HG02759 (cell line): ENCODE measurements around the gene RASSF3.
"Not testable (repeated sequence)": the region's sequence is repeated elsewhere in the genome, so short reads cannot be mapped to it uniquely, and the experiment has no call there.

Experiments
- ATAC-seq: cut with Tn5 transposase; IDR thresholded peaks from one replicate; pipeline ENCODE4 v1.9.1; 2021; ENCODE audit warnings: mild to moderate bottlenecking, moderate library complexity; ENCODE audit not compliant: unreplicated experiment

RASSF3 gene

DNA sequence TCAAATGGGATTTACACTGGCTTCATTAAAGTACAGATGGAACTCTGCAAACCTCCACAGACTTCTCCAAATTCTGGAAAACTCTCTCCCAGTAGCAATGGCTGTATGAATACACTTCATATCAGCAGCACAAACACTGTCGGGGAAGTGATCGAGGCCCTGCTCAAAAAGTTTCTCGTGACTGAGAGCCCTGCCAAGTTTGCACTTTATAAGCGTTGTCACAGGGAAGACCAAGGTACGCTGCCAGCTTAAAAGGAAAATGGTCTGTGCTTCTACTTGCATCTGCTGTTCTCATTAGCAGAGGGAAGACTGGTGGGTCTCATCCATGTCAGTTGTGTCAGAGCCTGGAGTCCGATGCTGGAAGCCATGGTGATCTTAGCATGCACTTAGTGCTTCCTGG, 77.9 kb downstream of the RASSF3 start:
- no peak for ATAC-seq

DNA sequence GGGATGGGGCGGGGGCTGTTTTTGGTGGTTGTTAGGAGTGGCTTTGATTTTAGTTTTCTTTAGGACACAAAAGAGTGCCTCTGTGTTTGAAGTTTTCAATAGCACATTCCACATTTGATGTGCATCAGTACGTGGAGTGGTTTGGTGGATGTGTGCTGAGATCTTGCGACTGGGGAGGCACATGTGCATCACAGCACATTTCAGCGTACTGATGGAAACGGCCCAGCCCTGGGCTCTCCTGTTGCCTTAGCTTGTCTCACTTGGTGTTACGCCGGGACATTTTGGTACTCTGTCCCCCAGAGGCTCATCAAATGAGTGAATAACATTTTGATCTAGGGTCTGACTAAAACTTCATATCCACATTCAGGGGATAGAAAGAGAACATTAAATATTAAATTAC, 78.4 kb downstream of the RASSF3 start:
- ATAC-seq, result no peak

DNA sequence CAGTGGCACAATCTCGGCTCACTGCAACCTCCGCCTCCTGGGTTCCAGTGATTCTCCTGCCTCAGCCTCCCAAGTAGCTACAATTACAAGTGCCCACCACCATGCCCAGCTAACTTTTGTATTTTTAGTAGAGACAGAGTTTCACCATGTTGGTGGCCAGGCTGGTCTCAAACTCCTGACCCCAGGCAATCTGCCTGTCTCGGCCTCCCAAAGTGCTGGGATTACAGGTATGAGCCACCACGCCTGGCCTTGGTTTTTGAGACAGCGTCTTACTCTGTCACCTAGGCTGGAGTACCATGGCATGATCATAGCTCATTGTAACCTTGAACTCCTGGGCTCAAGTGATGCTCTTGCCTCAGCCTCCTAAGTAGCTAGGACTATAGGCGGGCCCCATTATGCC, 79.9 kb downstream of the RASSF3 start:
- not testable (repeated sequence) for ATAC-seq

DNA sequence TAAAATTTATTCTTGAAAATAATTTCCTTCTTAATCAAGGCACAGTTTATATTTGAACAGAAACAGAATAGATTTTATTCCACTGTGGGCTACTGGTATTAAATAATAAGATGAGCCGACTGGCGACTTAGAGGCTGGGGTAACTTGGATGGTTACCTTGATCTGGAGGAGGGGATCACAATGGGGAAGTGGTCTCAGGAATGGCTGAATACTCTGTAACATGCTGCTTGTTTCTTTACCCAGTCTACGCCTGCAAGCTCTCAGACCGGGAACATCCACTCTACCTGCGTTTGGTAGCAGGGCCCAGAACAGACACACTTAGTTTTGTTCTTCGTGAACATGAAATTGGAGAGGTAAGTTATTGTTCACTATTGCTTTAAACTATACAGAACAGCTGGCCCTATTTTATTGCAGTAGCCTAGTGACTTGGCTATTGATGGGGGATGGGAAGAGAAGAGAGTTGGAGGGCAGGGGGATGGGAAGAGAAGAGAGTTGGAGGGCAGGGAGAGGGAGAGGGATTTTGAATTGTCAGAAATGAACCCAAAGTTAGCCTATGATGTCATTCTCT, 81.0 kb downstream of the RASSF3 start:
- no peak for ATAC-seq

DNA sequence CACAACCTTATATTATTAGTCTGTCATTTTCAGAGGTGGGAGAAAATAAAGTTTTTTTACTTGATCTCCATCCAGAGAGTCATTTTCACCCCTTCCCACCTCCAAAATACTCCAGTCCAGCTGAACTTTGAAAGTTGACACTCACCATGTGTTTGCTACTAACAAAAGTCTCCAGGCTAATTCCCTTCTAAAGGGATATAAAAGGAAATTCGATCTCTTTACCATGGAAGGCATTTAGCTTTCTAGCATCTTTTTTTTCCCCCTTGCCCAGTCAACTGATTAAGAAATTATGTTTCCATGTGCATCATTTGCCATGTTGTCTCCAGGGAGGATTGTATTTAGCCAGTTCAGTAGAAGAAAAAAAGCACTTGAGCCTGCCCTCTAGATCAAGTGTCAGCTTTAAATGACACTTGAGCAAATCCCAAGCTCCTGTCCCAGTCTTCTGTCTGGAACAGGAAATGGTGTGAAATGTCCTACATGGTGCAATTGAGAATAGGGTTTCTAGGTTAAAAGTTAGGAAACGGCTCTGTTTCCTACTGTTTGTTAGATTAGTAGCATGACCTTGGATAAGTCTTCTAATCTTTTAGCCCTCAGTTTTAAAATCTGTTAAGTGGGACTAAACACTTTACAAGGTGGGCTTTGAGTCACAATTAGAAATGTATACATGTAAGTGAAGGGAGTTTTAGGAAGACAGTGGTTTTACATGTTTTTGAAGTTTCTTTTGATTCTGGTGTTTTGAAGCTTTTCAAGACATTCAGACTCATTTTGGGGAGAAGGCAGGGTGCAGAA, 81.7 kb downstream of the RASSF3 start:
- ATAC-seq, result no peak

DNA sequence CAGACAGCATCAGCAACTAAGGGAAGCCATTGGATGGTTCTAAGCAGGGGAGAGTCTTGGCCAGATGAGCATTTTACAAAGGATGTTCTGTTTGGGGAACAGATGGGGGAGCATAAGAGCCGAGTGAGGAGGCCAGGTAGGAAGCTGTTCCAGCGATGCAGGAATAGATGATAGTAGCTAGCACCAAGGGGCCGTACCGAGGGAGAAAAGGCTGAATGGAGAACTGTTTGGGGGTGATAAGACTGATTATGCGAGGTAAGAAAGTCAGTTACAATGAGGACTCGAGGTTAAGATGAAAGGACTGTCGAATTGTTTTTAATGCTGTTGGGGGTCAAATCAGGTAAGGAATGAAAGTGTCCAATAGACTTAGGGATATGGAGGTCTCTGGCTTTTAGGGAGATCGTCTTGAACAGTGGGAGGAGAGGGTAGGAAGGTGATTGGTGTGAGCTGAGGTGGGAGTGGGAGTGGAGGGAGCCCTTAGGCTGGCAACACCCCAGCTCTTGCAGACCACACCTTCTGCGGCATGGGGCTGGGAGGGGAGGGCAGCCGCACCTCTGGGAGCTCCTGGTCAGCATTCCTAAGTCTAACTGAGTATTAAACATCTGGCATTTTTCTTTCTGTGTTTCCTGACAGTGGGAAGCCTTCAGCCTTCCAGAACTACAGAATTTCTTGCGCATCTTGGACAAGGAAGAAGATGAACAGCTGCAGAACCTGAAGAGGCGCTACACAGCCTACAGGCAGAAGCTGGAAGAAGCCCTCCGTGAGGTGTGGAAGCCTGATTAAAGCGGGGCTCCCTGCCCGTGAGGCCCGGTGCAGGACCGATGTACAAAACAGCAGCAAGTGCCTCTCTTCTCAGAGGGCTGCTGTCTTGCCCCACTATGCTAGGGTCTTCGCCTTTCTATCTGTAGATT, 84.1 kb downstream of the RASSF3 start:
- no peak for ATAC-seq

DNA sequence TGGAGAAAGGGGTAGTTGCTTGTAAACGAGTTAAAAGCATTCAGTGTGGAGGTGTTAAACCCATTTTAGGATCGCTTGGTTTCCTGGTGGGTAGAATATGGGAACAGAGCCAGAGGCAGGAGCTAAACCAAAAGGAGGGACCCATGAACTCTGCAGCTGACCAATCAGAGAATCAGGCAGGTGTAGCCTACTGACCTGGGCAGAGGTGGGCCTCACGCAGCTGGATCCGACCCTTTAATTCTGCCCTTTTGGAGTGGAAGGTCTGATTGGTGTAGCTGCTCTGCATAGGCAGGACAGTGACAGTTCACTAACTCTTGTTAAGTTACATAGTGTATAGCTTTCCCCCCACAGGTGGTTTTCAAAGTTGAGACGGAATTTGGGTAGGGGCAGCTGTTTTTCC, 85.3 kb downstream of the RASSF3 start:
- no peak for ATAC-seq

DNA sequence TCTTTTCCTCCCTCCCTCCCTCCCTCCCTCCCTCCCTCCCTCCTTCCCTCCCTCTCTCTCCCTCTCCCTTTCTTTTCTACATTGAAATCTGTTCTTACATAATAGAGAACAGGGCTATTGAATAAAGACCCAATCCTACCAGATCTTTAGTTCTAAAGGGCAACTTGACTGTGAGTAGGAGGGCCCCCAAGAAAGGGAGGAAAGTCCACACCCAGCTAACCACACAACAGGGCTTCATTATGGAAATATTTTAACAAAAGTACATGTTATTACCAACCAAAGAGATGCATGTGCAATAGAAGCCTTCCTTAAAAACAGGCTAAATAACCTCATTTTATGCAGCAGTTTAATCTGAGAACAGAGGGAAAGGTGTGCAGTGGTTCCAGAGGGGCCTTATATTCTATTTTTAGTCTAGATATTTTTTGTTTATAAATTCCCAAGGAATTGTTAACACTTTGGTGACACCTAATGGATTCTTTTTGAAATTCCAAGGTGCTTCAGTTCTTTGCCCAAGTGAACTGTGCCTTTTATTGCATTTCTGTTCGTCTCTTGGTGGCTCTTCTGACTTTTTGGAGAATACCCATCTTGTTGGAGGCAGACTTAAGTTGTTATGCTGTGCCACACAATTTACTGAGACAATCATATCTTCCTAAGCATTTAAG, 85.9 kb downstream of the RASSF3 start:
- no peak for ATAC-seq

DNA sequence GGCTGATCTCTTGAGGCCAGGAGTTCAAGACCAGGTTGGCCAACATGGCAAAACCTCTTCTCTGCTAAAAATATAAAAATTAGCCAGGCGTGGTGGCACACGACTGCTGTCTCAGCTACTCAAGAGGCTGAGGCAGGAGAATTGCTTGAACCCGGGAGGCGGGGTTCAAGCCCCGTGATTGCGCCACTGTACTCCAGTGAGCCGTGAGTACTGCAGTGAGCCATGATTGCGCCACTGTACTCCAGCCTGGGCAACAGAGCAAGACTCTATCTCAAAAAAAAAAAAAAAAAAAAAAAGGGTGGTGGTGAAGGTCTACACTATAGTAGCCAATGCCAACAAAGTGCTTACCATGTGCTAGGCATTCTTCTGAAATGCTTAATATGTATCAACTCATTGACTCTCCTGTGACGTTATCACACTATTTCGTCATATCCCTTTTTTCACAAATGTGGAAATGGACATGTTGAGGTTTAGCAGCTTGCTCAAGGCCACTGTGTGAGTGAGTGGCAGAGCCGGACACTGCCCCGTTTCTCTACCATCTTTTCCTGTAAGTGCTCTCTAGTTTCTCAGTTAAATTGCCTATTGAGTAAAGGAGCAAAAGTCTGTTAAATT, 89.3 kb downstream of the RASSF3 start:
- ATAC-seq, result no peak

DNA sequence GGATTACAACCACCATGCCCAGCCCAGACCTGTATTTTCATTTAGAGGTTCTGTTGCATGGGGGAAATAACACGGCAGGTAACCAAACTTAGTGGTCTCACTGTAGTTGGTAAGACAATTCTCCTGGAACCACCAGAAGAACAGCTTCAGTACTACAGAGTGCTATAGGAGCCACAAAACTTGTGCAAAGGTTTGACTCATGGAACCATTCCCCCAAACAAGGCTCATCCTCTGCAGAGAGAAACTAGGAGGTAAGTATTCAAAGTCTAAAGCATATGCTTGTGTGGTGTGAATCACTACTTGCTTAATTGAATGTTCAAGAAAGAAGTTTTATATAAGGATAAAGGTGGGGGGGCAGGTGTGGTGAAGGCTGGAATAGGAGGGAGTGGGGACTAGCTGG, 90.2 kb downstream of the RASSF3 start:
- no peak for ATAC-seq

DNA sequence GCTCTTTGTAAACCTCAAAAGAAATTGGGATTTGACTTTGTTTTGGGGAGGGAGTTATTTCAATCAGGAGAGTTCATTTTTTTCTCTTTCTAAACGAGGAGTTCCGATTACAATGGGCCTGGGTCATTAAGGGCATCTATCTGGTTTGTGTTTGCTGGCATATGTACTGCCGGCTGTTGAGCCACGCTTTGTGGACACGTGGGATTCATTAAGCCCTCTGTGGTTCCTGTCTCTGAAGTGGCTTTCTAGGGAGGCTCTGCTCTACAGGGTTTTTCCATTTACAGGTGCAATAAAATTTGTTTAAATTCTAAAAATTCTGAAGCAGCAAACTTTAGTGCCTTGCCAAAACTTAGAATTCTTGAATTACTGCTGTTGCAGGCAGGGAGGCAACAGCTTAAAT, 91.0 kb downstream of the RASSF3 start:
- ATAC-seq, result no peak

DNA sequence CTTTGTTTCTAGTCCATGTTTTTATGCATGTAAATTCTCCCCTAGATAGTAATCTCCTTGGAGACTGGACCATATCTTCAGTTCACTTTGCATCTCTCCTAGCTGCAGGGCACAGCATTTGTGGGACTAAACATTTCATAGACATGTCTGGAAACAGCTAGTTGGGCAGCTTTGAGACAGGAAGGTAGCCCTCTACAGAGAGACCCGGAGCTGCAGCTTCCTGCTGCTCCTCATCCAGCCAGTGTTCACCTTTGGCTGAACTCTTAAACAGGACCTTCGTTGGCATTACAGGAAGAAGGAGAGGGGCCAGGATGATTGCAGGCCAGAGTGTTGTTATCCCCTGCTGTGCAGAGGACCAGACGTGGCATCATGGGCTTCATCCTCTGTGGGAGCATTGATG, 96.0 kb downstream of the RASSF3 start:
- ATAC-seq, result no peak

DNA sequence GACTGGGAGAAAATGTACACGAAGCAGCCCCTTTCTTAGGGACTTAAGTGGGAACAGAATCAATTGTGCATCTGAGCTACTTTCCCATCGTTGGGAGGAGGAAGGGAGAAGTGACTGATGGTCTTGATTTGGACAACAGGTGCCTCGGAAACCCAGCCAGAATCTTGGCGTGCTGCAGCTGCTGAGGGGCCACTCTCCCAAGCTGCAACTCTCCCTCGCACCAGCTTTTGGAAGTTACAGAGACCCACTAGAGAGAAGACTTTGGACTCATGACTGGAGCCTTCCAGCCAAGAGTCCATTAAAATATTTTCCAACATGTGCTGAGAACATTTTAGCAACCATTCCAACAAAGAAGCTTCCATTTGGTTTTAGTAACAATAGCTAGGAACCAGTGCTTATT, 96.6 kb downstream of the RASSF3 start:
- no peak for ATAC-seq

DNA sequence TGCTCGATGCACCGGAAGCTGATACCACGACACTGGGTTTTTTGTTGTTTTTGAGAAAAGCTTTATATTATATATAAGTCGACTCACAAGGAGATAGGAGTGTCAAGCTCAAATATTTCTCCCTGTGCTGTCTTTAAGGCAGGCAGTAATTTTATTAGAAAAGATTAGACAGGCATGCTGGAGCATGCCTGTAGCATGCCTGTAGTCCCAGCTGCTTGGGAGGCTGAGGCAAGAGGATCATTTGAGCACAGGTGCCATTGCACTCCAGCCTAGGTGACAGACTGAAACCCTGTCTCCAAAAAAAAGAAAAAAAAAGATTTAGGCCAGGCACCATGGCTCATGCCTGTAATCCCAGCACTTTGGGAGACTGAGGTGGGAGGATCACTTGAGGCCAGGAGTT, 97.1 kb downstream of the RASSF3 start:
- no peak for ATAC-seq

DNA sequence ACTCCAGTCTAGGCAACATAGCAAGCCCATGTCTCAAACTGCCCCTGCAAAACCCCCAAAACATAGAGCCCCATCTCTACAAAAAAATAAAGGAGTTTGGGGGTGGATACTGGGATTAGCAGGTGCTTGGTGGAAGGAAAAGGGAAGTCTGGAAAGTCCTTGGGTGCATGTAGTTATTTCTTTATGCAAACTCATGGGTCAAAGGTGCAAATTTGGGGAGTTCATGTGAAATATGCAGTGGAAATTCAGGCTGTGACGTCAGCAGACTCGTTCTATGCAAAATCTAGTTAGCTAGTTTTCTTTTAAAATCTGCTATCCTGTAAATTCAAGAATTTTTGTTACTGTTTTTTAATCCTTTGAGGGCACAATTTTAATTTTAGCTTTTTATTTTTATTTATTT, 97.6 kb downstream of the RASSF3 start:
- no peak for ATAC-seq

DNA sequence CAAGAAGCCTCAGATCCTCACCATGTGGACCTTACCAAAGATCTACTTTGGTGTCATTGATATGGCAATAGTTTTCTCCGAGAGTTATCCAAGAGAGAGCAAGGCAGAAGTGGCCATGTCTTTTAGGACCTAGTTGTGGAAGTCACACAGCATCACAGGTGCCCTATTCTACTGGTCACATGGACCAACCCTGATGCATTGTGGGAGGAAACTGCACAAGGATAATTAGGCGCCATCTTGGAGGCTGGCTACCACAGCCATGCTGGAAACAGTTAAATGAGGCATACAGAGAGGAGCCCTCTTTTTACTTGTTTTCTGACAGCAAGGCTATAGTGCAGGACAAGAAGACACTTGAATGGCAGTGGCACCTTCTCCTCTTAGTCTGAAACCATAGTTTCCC, 99.1 kb downstream of the RASSF3 start:
- no peak for ATAC-seq

DNA sequence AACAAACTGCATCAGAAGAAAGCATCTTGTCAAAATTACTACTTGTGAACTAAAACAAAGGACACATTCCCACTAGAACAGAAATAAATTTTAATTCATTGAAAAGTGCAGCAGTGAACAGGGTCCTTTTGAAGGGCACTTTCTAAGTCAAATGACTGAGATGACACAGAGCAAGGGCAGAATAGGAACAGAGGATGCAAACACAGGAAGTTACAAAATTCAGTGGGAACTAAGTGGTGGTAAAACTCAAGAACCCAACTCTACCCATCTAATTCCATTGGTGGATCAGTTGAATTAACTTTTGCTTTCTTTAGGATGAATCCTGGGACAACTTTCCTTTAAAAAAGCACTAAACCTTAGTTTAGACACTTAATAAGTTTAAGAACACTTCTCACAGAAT, 103.1 kb downstream of the RASSF3 start:
- ATAC-seq, result no peak

DNA sequence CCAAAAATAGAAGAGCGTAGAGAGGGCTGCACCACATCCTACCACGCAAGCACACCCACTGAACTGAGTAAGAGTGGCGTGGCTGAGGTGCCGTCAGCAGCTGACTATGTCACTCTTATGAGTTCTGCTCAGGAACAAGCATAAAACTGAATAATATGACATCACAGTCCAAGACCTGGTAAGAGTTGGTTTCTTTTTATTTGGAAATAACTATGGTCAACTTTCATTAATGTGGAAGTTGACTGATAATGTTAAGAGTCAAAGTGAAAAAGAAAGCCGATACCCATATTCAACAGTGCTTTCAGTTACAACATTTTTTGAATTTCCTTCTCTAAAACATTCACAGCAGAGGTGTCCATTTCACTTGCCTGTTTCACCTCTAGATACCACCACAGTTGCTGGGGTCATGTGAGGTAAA, 104.3 kb downstream of the RASSF3 start:
- ATAC-seq, result peak; percentile 70

DNA sequence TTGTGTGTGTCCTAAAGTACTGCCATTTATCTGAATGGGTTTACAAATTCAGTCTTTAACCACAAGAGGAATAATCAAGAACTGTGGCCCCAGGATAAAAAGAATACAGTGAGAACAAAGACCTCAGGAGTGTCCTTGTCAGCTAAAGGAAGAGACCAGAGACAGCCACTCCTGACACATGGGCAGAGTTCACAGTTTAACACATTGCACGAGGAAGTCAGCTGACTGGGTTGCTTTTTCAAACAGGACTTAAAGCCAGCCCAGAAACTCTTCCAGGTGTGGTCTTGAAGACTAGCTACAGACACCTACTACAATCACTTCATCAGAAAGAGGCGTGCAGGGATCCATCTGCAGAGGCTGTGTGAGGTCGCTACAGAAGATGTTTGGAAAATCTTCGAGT, 106.1 kb downstream of the RASSF3 start:
- no peak for ATAC-seq

DNA sequence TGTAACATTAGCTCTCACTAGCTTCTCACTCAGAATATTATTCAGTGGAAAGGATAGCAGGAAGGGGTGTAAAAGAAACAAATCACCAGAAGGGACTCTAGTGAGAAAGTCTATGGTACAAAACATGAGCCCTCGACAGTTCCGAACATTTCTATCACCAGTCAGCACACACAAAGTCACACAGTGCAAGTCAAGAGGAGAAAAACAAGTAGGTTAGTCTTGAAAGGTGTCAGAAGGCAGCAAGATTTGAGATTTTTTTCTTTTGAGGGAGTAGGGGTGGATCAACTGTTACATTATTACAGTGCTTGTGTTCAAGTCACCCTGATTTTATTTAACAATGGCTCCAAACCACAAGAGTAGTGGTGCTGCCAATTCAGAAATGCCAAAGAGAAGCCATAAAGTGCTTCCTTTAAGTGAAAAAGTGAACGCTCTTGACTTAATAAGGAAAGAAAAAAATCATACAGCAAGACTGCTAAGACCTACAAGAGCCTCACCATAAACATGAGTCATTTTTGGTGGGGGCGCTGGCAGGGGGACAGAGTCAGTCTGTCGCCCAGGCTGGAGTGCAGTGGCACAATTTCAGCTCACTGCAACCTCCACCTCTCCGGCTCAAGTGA, 106.7 kb downstream of the RASSF3 start:
- ATAC-seq, result no peak
